Tibial nerve (tissue), 4 donors: ENCODE measurements around the gene CHST15. TPM values are rescaled to one million over a fixed set of nuclear protein-coding genes. Genes with fewer than 3 reads are reported as not detected.
A peak's percentile ranks its signal among the peaks of the same experiment; 100 is the strongest.

Experiments
- DNase-seq, 2 donors: peaks; one replicate each; pipeline ENCODE4 v3.0.0-alpha.2; 2019; ENCODE audit warnings: low spot score in 2 of 2
- H3K27ac ChIP-seq, 4 donors: fragments of 200-600 bp; sonication (generic) in 3 of 4; one replicate each; pipeline ENCODE4 v1.5.1; 2017 to 2019; ENCODE audit warnings: mild to moderate bottlenecking in 1 of 4
- H3K27me3 ChIP-seq, 2 donors: fragments of 200-600 bp; sonication (generic) in 1 of 2; one replicate each; pipeline versions ENCODE4 v1.5.1 to v1.6.0; 2017 to 2019
- H3K36me3 ChIP-seq, 3 donors: fragments of 200-600 bp; sonication (generic); one replicate each; pipeline ENCODE4 v1.5.1; 2018 to 2019
- H3K4me1 ChIP-seq, 4 donors: fragments of 200-600 bp; sonication (generic) in 3 of 4; one replicate each; pipeline ENCODE4 v1.5.1; 2017 to 2019
- H3K4me3 ChIP-seq, 4 donors: fragments of 200-600 bp; sonication (generic) in 3 of 4; one replicate each; pipeline ENCODE4 v1.5.1; 2017 to 2019; ENCODE audit warnings: mild to moderate bottlenecking in 1 of 4, moderate library complexity in 1 of 4
- H3K9me3 ChIP-seq, 4 donors: fragments of 200-600 bp; sonication (generic) in 3 of 4; one replicate each; pipeline ENCODE4 v1.5.1; 2017 to 2019
- EP300 ChIP-seq, 2 donors: sonication (generic); formaldehyde crosslinking; IDR thresholded peaks; one replicate each; pipeline ENCODE4 v1.6.1; 2017; ENCODE audit warnings: antibody characterized with exemption in 2 of 2, mild to moderate bottlenecking in 1 of 2
- POLR2A ChIP-seq, 2 donors: fragments of 450-650 bp; IDR thresholded peaks; one replicate each; pipeline ENCODE4 v1.6.1; 2017; ENCODE audit warnings: antibody characterized with exemption in 2 of 2, mild to moderate bottlenecking in 2 of 2, moderate library complexity in 2 of 2
- WGBS, 2 donors: methylation state at CpG; one replicate each; pipeline ENCODE4 v1.1.5; 2018; 5-methylcytosine and 5-hydroxymethylcytosine counted together
- total RNA-seq, 4 donors: library from RNA; depleted of rRNA; stranded (reverse); fragments of >200 nt; gene quantifications; one replicate each; pipeline ENCODE4 v1.1.0, GENCODE V29; 2016
- TF ChIP-seq, protein P1 (sequence below), 5 experiments: fragments of 200-600 bp in 3 of 5; fragments of 450-650 bp in 2 of 5; sonication (generic) in 3 of 5; IDR thresholded peaks; one replicate each; pipeline ENCODE4 v1.5.1; 2016 to 2019; ENCODE audit warnings: antibody characterized with exemption in 5 of 5, mild to moderate bottlenecking in 3 of 5, moderate library complexity in 2 of 5

The CHST15 gene, protein sequence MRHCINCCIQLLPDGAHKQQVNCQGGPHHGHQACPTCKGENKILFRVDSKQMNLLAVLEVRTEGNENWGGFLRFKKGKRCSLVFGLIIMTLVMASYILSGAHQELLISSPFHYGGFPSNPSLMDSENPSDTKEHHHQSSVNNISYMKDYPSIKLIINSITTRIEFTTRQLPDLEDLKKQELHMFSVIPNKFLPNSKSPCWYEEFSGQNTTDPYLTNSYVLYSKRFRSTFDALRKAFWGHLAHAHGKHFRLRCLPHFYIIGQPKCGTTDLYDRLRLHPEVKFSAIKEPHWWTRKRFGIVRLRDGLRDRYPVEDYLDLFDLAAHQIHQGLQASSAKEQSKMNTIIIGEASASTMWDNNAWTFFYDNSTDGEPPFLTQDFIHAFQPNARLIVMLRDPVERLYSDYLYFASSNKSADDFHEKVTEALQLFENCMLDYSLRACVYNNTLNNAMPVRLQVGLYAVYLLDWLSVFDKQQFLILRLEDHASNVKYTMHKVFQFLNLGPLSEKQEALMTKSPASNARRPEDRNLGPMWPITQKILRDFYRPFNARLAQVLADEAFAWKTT
- total RNA-seq = 10 to 100 TPM; 29.8 to 45.6 (median 34.3) TPM

DNA sequence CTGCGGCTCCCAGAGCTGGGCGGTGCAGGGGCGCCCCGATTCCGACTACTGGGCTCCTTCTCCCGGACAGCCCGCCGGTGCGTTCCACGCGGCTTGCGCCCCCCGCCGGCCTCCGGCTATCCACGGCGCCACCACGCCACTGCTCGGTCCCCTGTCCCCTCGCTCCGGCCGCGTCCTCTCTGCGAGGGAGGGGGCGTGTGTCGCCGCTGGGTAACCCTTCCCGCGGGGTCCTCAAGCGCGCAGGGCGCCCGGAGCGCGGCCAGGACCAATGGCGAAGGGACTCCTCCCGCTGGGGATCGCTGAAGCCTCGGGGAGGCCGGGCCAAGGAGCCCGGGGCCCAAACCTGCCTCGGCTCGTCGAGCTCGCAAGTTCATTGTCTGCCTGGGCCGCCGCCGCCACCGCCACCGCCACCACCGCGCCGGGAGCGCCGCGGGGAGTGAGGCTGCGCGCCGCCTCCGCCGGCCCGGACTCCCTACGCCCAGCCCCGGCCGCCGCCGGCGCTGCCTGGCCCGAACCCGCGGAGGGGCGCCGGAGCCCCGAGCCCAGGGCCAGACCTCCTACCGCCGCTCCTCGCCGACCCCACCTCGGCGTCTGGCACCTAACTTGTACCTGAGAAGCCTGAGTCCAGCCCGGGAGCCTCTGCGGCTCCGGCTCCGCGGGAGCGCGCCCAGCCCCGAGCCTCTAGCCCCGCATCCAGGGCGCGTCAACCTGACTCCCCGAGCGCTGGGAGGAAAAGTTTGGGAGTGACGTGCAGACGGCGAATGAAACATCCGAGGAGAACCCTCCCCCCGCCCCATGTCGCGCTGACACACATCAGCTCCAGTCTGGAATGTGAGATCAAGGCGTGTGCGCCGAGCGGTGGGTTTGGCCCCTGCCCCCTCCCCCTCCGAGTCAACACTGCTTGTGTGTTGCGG lies at the start of gene CHST15:
Gene CHST15 (minus strand): TSS at position 739 of the 914 bp plus-strand sequence. CDS start 47,386 bp downstream, outside the sequence.
- Histone ChIP-seq H3K9me3 (no peaks in the 10 kb centered on the region), H3K4me3 (peak within 1 kb of the TSS; percentile 41 to 77 (median 68)), H3K27me3 (peaks cover 0 to 7% of the 10 kb centered on the region in 2 donors), H3K4me1 (peaks cover 0 to 49% (median 21%) of the 10 kb centered on the region in 4 donors), H3K36me3 (no peaks in the 10 kb centered on the region), H3K27ac (peak within 1 kb of the TSS; percentile 44 to 91 (median 90))
- WGBS, 2 donors = 1 to 2% methylated on average over 47 to 74 of the region's 106 CpGs
- no peak for DNase-seq
- TF ChIP-seq POLR2A (IDR thresholded peaks at IDR 0.05) = peak; percentile 29 to 35
- TF ChIP-seq, protein P1, sequence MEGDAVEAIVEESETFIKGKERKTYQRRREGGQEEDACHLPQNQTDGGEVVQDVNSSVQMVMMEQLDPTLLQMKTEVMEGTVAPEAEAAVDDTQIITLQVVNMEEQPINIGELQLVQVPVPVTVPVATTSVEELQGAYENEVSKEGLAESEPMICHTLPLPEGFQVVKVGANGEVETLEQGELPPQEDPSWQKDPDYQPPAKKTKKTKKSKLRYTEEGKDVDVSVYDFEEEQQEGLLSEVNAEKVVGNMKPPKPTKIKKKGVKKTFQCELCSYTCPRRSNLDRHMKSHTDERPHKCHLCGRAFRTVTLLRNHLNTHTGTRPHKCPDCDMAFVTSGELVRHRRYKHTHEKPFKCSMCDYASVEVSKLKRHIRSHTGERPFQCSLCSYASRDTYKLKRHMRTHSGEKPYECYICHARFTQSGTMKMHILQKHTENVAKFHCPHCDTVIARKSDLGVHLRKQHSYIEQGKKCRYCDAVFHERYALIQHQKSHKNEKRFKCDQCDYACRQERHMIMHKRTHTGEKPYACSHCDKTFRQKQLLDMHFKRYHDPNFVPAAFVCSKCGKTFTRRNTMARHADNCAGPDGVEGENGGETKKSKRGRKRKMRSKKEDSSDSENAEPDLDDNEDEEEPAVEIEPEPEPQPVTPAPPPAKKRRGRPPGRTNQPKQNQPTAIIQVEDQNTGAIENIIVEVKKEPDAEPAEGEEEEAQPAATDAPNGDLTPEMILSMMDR (IDR thresholded peaks at IDR 0.05) = peak in 3 of 5 experiments; percentile 11 to 29 (median 22)
- TF ChIP-seq EP300 (IDR thresholded peaks at IDR 0.05) = peak in 1 of 2 donors; percentile 42

DNA sequence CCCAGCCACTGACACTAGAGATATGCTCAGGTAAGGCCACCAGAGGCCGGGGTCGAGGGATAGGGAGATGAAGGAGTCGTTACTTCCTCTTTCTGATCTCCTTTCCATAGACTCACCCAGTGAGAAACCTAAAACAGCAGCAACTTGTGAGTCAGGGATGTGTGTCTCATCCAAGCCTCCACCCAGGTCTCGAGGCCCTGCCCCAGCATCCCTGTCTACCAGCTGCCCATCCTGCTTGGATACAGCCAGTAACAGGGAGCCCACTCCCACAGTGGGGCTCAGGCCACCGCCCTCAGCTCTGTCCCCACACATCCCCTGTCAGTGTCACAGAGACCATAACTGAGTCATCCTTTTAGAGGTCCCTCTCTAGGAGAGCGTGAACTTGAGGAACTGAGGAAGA lies 49.6 kb upstream of the CHST15 start:
- no peak for TF ChIP-seq POLR2A (IDR thresholded peaks at IDR 0.05)
- TF ChIP-seq, protein P1 (IDR thresholded peaks at IDR 0.05) = no peak
- TF ChIP-seq EP300 (IDR thresholded peaks at IDR 0.05) = no peak
- Histone ChIP-seq H3K4me3 (no peak overlapping the region), H3K27me3 (no peaks in the 10 kb centered on the region), H3K9me3 (peaks cover 0 to 5% (median 0%) of the 10 kb centered on the region in 4 donors), H3K36me3 (no peaks in the 10 kb centered on the region), H3K27ac (no peak overlapping the region), H3K4me1 (peaks cover 0 to 51% (median 10%) of the 10 kb centered on the region in 4 donors)
- no peak for DNase-seq
- WGBS, 2 donors = 87 to 93% methylated on average over 6 of the region's 6 CpGs

DNA sequence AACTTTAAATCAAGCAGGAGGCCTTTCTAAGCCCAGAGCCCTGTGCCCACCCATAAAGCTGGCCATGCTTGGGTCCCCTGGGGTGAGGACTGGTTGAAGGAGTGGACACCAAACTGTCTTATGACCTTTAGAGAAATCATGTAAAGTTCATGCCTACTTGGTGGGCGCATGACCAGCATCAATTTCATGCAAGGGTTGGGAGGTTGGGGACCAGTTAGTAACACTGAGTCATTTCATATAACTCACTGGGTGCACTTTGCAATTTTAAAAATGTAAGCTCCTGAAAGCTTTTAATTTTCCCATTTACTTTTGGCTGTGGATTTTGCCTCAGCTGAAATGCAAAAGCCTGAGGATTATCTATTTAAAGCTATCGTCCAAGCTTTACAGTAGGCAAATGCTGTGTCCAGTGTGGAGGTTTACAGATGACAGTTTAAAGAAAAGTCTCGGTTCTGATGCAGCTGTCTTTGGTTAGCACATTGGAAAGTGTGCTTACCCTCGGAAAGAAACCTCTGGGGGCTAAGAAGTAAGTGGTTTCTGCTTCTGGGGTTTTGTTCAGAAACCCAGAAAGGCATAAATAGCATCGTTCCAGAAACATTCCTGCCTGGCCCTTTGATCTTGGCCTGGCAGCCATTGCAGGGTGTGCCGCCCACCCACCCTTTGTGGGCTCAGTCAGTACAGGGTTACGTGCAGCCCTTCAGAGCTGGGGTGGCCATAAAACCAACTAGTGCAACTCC lies 48.8 kb upstream of the CHST15 start:
- H3K27me3 ChIP-seq = no peaks in the 10 kb centered on the region
- H3K4me3 ChIP-seq = no peak overlapping the region
- peaks cover 0 to 5% (median 0%) of the 10 kb centered on the region in 4 donors for H3K9me3 ChIP-seq
- TF ChIP-seq POLR2A (IDR thresholded peaks at IDR 0.05) = no peak
- TF ChIP-seq EP300 (IDR thresholded peaks at IDR 0.05) = no peak
- TF ChIP-seq, protein P1 (IDR thresholded peaks at IDR 0.05) = no peak
- peaks cover 0 to 58% (median 10%) of the 10 kb centered on the region in 4 donors for H3K4me1 ChIP-seq
- H3K27ac ChIP-seq = no peak overlapping the region
- DNase-seq = no peak
- WGBS, 2 donors = 47 to 53% methylated on average over 7 of the region's 7 CpGs
- H3K36me3 ChIP-seq = no peaks in the 10 kb centered on the region

DNA sequence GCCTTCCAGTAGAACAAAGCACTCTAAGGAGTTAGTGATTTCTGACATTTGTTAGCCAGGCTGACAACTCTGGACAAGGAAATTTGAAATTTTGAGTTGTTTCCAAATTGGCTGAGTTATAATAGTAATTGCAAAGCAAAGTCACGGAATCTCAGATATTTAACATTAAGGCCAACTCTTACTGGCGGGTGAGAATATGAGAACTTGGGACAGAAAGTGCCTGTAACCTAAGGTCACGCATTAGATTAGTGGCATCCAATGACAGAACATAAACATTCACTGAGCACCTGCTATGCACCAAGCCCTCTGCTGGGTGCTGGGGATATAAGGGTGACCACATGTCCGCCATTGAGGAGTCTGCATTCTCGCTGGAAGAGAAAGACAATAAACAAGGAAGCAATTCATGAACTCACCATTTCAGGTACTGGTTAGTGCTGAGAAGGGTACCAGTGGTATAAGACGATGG lies 45.5 kb upstream of the CHST15 start:
- no peak for TF ChIP-seq POLR2A (IDR thresholded peaks at IDR 0.05)
- TF ChIP-seq EP300 (IDR thresholded peaks at IDR 0.05) = no peak
- TF ChIP-seq, protein P1 (IDR thresholded peaks at IDR 0.05) = no peak
- no peak overlapping the region for H3K4me3 ChIP-seq
- H3K4me1 ChIP-seq = peaks cover 0 to 37% (median 3%) of the 10 kb centered on the region in 4 donors
- peak overlapping the region in 2 of 4 donors; percentile 60 to 75 for H3K27ac ChIP-seq
- peaks cover 0 to 9% (median 0%) of the 10 kb centered on the region in 4 donors for H3K9me3 ChIP-seq
- 67 to 69% methylated on average over 6 of the region's 6 CpGs for WGBS, 2 donors
- no peak for DNase-seq
- H3K27me3 ChIP-seq = no peaks in the 10 kb centered on the region
- no peaks in the 10 kb centered on the region for H3K36me3 ChIP-seq
